DOHH2 (cell line): ENCODE results near the gene DLG1.

Experiments
- H3F3A ChIP-seq: fragments of 200-600 bp; sonication (generic), shearing (Covaris generic); 2 replicates; pipeline ENCODE4 v1.6.0; 2016; ENCODE audit warnings: antibody characterized with exemption, mild to moderate bottlenecking; ENCODE audit not compliant: control insufficient read depth, insufficient read depth
- H3K27ac ChIP-seq: fragments of 200-600 bp; sonication (generic); 2 replicates; pipeline ENCODE4 v1.5.1; 2014; ENCODE audit warnings: low read depth, mild to moderate bottlenecking, low read length, moderate library complexity
- H3K27me3 ChIP-seq: fragments of 200-600 bp; sonication (generic); 2 replicates; pipeline ENCODE4 v1.6.1; 2014; ENCODE audit warnings: mild to moderate bottlenecking, low read length, mixed read lengths; ENCODE audit not compliant: control insufficient read depth
- H3K36me3 ChIP-seq: fragments of 200-600 bp; sonication (generic); 2 replicates; pipeline ENCODE4 v1.6.1; 2014; ENCODE audit warnings: mild to moderate bottlenecking, low read length, moderate library complexity, mixed read lengths; ENCODE audit not compliant: control insufficient read depth
- H3K4me1 ChIP-seq: fragments of 200-600 bp; sonication (generic); 2 replicates; pipeline ENCODE4 v1.6.1; 2014; ENCODE audit warnings: mild to moderate bottlenecking, low read length, mixed read lengths; ENCODE audit not compliant: control insufficient read depth
- H3K4me2 ChIP-seq: fragments of 200-600 bp; sonication (generic); 2 replicates; pipeline ENCODE4 v1.6.0; 2014; ENCODE audit warnings: mild to moderate bottlenecking, low read length, moderate library complexity
- H3K4me3 ChIP-seq: fragments of 200-600 bp; sonication (generic); 2 replicates; pipeline ENCODE4 v1.5.1; 2014; ENCODE audit warnings: mild to moderate bottlenecking, low read length, mixed read lengths
- H3K79me2 ChIP-seq: fragments of 200-600 bp; sonication (generic); 2 replicates; pipeline ENCODE4 v1.6.1; 2014; ENCODE audit warnings: mild to moderate bottlenecking, low read length, mixed read lengths; ENCODE audit not compliant: control insufficient read depth
- H3K9me2 ChIP-seq: fragments of 200-600 bp; sonication (generic); replicated peaks from 2 replicates; pipeline ENCODE4 v1.6.1; 2014; ENCODE audit warnings: mild to moderate bottlenecking, low read length, mixed read lengths; ENCODE audit not compliant: control insufficient read depth
- H3K9me3 ChIP-seq: fragments of 200-600 bp; sonication (generic); 2 replicates; pipeline ENCODE4 v1.6.1; 2014; ENCODE audit warnings: antibody characterized with exemption, low read length, mixed read lengths; ENCODE audit not compliant: control insufficient read depth, insufficient read depth
- H4K20me1 ChIP-seq: fragments of 200-600 bp; sonication (generic); 2 replicates; pipeline ENCODE4 v1.6.0; 2014; ENCODE audit warnings: low read depth, mild to moderate bottlenecking, antibody characterized with exemption, low read length, moderate library complexity; ENCODE audit not compliant: control insufficient read depth, insufficient read depth
- EZH2phosphoT487 ChIP-seq: fragments of 200-600 bp; sonication (generic); IDR thresholded peaks from 2 replicates; pipeline ENCODE4 v1.6.1; 2017; ENCODE audit warnings: borderline replicate concordance, mild to moderate bottlenecking, antibody characterized with exemption, low read length, moderate library complexity, mixed read lengths
- TF ChIP-seq, protein P1 (sequence below): fragments of 200-600 bp; sonication (generic); IDR thresholded peaks from one replicate; pipeline ENCODE4 v1.5.1; 2014; ENCODE audit warnings: antibody characterized with exemption, mild to moderate bottlenecking, low read depth, low read length; ENCODE audit not compliant: poor library complexity, severe bottlenecking

The DLG1 gene

DNA sequence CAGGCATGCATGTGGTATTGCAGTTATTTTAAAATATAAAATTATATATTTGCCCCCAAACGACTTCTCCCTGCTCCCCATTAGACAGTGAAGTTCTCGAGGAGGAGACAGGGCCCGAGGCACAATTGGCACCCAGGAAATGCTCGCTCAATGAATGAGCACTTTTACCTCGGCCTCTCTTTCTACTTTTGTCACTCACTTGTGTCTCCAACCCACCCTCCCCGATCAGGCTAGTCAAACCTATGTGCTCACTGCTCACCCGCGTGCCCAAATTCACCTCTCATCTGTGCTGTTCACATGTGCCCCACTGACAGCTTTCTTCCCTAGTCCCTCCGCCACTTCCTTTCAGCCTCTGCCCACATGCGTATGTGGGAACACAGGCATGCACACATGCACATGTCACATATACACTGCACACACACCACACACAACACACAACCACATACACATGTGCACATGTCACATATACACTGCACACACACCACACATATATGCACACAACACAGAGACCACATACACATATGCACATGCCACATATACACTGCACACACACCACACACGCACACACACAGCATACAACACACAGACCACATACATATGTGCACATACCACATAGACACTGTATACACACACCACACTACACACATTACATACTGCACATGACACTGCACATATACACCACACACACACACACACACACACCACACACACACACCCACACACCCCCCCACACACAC is 46.3 kb upstream of the DLG1 start:
- H3K4me1 ChIP-seq: no peaks in the 10 kb centered on the region
- H3K79me2 ChIP-seq: no peaks in the 10 kb centered on the region
- H3K4me3 ChIP-seq: no peak overlapping the region
- no peaks in the 10 kb centered on the region for H3K9me2 ChIP-seq
- H4K20me1 ChIP-seq: no peaks in the 10 kb centered on the region
- TF ChIP-seq, protein P1, sequence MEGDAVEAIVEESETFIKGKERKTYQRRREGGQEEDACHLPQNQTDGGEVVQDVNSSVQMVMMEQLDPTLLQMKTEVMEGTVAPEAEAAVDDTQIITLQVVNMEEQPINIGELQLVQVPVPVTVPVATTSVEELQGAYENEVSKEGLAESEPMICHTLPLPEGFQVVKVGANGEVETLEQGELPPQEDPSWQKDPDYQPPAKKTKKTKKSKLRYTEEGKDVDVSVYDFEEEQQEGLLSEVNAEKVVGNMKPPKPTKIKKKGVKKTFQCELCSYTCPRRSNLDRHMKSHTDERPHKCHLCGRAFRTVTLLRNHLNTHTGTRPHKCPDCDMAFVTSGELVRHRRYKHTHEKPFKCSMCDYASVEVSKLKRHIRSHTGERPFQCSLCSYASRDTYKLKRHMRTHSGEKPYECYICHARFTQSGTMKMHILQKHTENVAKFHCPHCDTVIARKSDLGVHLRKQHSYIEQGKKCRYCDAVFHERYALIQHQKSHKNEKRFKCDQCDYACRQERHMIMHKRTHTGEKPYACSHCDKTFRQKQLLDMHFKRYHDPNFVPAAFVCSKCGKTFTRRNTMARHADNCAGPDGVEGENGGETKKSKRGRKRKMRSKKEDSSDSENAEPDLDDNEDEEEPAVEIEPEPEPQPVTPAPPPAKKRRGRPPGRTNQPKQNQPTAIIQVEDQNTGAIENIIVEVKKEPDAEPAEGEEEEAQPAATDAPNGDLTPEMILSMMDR: no peak
- no peak for TF ChIP-seq EZH2phosphoT487
- no peak overlapping the region for H3K27ac ChIP-seq
- no peaks in the 10 kb centered on the region for H3K36me3 ChIP-seq
- H3K27me3 ChIP-seq: peaks cover 4% of the 10 kb centered on the region; the same call in 1 of the 2 replicates
- no peaks in the 10 kb centered on the region for H3F3A ChIP-seq
- H3K4me2 ChIP-seq: no peak overlapping the region
- H3K9me3 ChIP-seq: no peaks in the 10 kb centered on the region

DNA sequence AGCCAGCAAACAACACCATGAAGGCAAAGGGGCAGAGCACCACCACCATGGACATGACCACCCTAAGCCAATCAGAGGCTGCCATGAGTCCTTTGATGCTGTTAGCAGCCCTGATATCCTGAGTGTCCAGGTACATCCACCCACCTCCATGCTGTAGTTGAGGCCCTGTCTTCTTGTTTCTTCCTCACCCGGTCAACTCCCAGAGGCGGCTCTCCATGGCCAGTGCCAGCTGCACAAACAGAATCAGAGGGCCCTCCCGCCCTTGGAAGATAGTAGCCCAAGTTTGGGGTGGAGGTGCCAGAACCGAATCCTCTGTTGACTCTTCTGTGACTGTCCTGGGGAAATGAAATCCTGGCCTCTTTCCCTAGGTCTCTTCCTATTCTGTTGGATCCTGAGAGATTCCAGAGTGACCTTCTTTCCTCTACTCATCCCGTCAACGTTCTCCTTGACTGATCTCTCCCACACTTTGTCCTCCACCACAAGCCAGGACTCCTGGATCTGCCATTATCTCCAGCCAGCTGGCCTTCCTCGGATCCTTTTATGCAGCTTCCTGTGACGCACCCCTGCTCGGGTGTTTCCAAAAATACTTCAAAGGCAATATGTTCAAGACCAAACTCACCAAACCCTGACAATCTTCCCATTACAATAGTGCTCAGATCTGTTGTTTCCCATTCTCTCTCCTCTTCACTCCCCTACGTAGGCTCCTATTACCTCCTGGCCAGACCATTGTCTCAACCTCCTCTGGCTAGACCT is 45.4 kb upstream of the DLG1 start:
- no peaks in the 10 kb centered on the region for H4K20me1 ChIP-seq
- H3K9me3 ChIP-seq: no peaks in the 10 kb centered on the region
- no peak overlapping the region for H3K4me3 ChIP-seq
- H3K27me3 ChIP-seq: peaks cover 4% of the 10 kb centered on the region; the same call in 1 of the 2 replicates
- no peak overlapping the region for H3K27ac ChIP-seq
- no peaks in the 10 kb centered on the region for H3F3A ChIP-seq
- no peaks in the 10 kb centered on the region for H3K9me2 ChIP-seq
- TF ChIP-seq EZH2phosphoT487: no peak
- TF ChIP-seq, protein P1: no peak
- no peaks in the 10 kb centered on the region for H3K4me1 ChIP-seq
- H3K79me2 ChIP-seq: no peaks in the 10 kb centered on the region
- H3K36me3 ChIP-seq: no peaks in the 10 kb centered on the region
- no peak overlapping the region for H3K4me2 ChIP-seq

DNA sequence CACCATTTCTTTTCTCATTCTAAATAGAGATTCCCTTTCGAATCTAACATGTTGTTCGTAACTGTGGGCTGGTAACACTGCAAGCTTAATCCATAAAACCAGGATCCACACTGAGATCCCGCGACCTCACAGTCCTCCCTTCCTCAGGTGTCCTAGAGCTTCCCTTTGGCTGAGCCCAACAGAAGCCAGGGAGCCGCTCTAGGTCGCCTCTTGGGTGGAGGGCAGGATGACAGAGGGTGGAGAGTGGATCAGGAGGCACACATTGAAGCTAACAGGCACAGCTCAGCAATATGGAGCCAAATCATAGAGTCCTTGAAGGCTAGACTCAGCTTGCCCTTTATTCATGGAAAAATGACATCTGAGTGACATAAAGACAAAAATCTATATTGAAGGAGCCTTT is 44.7 kb upstream of the DLG1 start:
- H3K4me2 ChIP-seq: no peak overlapping the region
- no peaks in the 10 kb centered on the region for H3K36me3 ChIP-seq
- no peak for TF ChIP-seq EZH2phosphoT487
- TF ChIP-seq, protein P1: no peak
- H3K27ac ChIP-seq: no peak overlapping the region
- peaks cover 4% of the 10 kb centered on the region; the same call in 1 of the 2 replicates for H3K27me3 ChIP-seq
- no peaks in the 10 kb centered on the region for H3K9me3 ChIP-seq
- H3K4me3 ChIP-seq: no peak overlapping the region
- no peaks in the 10 kb centered on the region for H4K20me1 ChIP-seq
- H3K9me2 ChIP-seq: no peaks in the 10 kb centered on the region
- no peaks in the 10 kb centered on the region for H3F3A ChIP-seq
- H3K79me2 ChIP-seq: no peaks in the 10 kb centered on the region
- H3K4me1 ChIP-seq: no peaks in the 10 kb centered on the region
